Measurements from ENCODE around the gene GJB3. TPM values are rescaled to one million over a fixed set of nuclear protein-coding genes. Genes with fewer than 3 reads are reported as not detected.

GJB3 gene
- total RNA-seq, 1 experiment from 2014 or later = 89.9 TPM

DNA sequence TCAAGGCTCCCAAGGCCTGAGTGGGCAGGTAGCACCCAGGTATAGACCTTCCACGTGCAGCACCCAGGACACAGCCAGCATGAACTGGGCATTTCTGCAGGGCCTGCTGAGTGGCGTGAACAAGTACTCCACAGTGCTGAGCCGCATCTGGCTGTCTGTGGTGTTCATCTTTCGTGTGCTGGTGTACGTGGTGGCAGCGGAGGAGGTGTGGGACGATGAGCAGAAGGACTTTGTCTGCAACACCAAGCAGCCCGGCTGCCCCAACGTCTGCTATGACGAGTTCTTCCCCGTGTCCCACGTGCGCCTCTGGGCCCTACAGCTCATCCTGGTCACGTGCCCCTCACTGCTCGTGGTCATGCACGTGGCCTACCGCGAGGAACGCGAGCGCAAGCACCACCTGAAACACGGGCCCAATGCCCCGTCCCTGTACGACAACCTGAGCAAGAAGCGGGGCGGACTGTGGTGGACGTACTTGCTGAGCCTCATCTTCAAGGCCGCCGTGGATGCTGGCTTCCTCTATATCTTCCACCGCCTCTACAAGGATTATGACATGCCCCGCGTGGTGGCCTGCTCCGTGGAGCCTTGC lies 19.7 kb upstream of the GJB3 start:
- intact Hi-C loops (cut with micrococcal nuclease) = no loop called here
- no peaks in the 10 kb centered on the region for H3K9me3 ChIP-seq (ENCODE audit: low read length)

DNA sequence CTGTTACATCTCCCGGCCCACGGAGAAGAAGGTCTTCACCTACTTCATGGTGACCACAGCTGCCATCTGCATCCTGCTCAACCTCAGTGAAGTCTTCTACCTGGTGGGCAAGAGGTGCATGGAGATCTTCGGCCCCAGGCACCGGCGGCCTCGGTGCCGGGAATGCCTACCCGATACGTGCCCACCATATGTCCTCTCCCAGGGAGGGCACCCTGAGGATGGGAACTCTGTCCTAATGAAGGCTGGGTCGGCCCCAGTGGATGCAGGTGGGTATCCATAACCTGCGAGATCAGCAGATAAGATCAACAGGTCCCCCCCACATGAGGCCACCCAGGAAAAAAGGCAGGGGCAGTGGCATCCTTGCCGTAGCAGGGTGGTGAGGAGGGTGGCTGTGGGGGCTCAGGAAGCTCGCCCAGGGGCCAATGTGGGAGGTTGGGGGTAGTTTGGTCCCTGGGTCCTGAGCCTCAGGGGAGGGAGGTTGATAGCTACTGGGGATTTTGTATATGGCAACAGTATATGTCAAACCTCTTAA lies 19.2 kb upstream of the GJB3 start:
- Histone ChIP-seq H3K27ac (ENCODE audit: low read length) (peak overlapping the region; percentile 96), H3K9ac (ENCODE audit: low read length) (no peak overlapping the region; the same call in 1 of the 2 replicates), H2AFZ (ENCODE audit: low read length) (no peak overlapping the region), H3K36me3 (ENCODE audit: low read depth, low read length) (no peaks in the 10 kb centered on the region), H4K20me1 (ENCODE audit: low read length) (no peaks in the 10 kb centered on the region), H3K79me2 (ENCODE audit: low read length) (no peaks in the 10 kb centered on the region), H3F3A (ENCODE audit: low read length, unreplicated experiment) (no peaks in the 10 kb centered on the region), H3K4me1 (ENCODE audit: insufficient read depth, low read length) (peaks cover 36% of the 10 kb centered on the region), H3K4me3 (ENCODE audit: low read length) (no peak overlapping the region), H3K4me2 (ENCODE audit: low read length) (peak overlapping the region; percentile 12; the same call in 1 of the 2 replicates), H3K9me3 (ENCODE audit: low read length) (no peaks in the 10 kb centered on the region), H3K9me2 (replicated peaks; ENCODE audit: low read length) (no peaks in the 10 kb centered on the region), H3K27me3 (ENCODE audit: low read length) (no peaks in the 10 kb centered on the region)
- no TSS peak for BruUV-seq (replicated peaks)
- no peak for TF ChIP-seq EZH2 (IDR thresholded peaks at IDR 0.05; ENCODE audit: low read length, unreplicated experiment)
- TF ChIP-seq, protein P1, sequence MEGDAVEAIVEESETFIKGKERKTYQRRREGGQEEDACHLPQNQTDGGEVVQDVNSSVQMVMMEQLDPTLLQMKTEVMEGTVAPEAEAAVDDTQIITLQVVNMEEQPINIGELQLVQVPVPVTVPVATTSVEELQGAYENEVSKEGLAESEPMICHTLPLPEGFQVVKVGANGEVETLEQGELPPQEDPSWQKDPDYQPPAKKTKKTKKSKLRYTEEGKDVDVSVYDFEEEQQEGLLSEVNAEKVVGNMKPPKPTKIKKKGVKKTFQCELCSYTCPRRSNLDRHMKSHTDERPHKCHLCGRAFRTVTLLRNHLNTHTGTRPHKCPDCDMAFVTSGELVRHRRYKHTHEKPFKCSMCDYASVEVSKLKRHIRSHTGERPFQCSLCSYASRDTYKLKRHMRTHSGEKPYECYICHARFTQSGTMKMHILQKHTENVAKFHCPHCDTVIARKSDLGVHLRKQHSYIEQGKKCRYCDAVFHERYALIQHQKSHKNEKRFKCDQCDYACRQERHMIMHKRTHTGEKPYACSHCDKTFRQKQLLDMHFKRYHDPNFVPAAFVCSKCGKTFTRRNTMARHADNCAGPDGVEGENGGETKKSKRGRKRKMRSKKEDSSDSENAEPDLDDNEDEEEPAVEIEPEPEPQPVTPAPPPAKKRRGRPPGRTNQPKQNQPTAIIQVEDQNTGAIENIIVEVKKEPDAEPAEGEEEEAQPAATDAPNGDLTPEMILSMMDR (conservative IDR thresholded peaks at IDR 0.05; ENCODE audit: low read depth, low read length) = no peak
- no peak for TF ChIP-seq EZH2phosphoT487 (IDR thresholded peaks at IDR 0.05; ENCODE audit: borderline replicate concordance, low read length)
- POLR2A ChIA-PET (ENCODE audit: unreplicated experiment) = interaction anchor here (0.8 kb wide), 1 partner anchor 20 kb away, joined by 3 read pairs; no protein-coding TSS in a partner anchor
- no peak for DNase-seq
- CTCF ChIA-PET = interaction anchor here (0.7 kb wide), 1 partner anchor 74 kb away, joined by 3 read pairs; no protein-coding TSS in a partner anchor
- ATAC-seq = no peak
- intact Hi-C loops (cut with micrococcal nuclease) = loop anchor here (2.0 kb wide), 1 partner anchor 17 kb away; no protein-coding TSS in a partner anchor

More for the DNA sequence above, 19.7 kb upstream of the GJB3 start:
- Histone ChIP-seq H3K36me3 (ENCODE audit: low read depth, low read length) (no peaks in the 10 kb centered on the region), H3K4me1 (ENCODE audit: insufficient read depth, low read length) (peaks cover 36% of the 10 kb centered on the region), H3K27me3 (ENCODE audit: low read length) (no peaks in the 10 kb centered on the region), H3K9ac (ENCODE audit: low read length) (no peak overlapping the region), H3K79me2 (ENCODE audit: low read length) (no peaks in the 10 kb centered on the region), H4K20me1 (ENCODE audit: low read length) (no peaks in the 10 kb centered on the region), H3K27ac (ENCODE audit: low read length) (no peak overlapping the region), H3F3A (ENCODE audit: low read length, unreplicated experiment) (no peaks in the 10 kb centered on the region), H3K4me2 (ENCODE audit: low read length) (no peak overlapping the region), H3K9me2 (replicated peaks; ENCODE audit: low read length) (no peaks in the 10 kb centered on the region), H2AFZ (ENCODE audit: low read length) (no peak overlapping the region), H3K4me3 (ENCODE audit: low read length) (no peak overlapping the region)
- TF ChIP-seq, protein P1 (conservative IDR thresholded peaks at IDR 0.05; ENCODE audit: low read depth, low read length) = no peak
- TF ChIP-seq EZH2 (IDR thresholded peaks at IDR 0.05; ENCODE audit: low read length, unreplicated experiment) (no peak), EZH2phosphoT487 (IDR thresholded peaks at IDR 0.05; ENCODE audit: borderline replicate concordance, low read length) (no peak)
- ATAC-seq (no peak), DNase-seq (no peak)
- POLR2A ChIA-PET (ENCODE audit: unreplicated experiment) = no interaction called here
- BruUV-seq (replicated peaks) = no TSS peak
- CTCF ChIA-PET = interaction anchor here (0.7 kb wide), 1 partner anchor 74 kb away, joined by 3 read pairs; no protein-coding TSS in a partner anchor

Data from PC-3 (cell line).